ENCODE results near the gene THAP10. TPM values are rescaled to one million over a fixed set of nuclear protein-coding genes. Genes with fewer than 3 reads are reported as not detected.

The THAP10 gene
- total RNA-seq, 4 donors from 2014 or later = 2.2 to 14.9 (median 8.3) TPM; not detected in 1

GRCh38 chr15:70851889-70852288, 40.3 kb downstream of the THAP10 start:
- intact Hi-C loops (cut with DNase I; ENCODE audit: low total_unique reads) (no loop called here), in situ Hi-C loops (cut with MboI; ENCODE audit: low pct_ligation_motif_present in 1 of 4, low pct_unique_long_range_greater_than_20kb in 1 of 4, low sequenced_read_pairs in 3 of 4) (no loop called here)
- no peak for TF ChIP-seq CTCF (IDR thresholded peaks at IDR 0.05)
- TF ChIP-seq POLR2AphosphoS5 (IDR thresholded peaks at IDR 0.05) = no peak
- WGBS, 2 donors (ENCODE audit: low coverage in 1 of 2) = 97 to 100% methylated on average over 1 to 6 of the region's 6 CpGs
- Histone ChIP-seq H3K4me1 (peaks cover 0 to 9% (median 3%) of the 10 kb centered on the region in 4 donors), H3K27ac (peak overlapping the region in 1 of 4 donors; percentile 85), H3K9me3 (no peaks in the 10 kb centered on the region), H3K36me3 (no peaks in the 10 kb centered on the region), H3K27me3 (peaks cover 66% of the 10 kb centered on the region), H3K4me3 (no peak overlapping the region)
- DNase-seq = no peak

GRCh38 chr15:70845602-70846360, 46.5 kb downstream of the THAP10 start:
- DNase-seq = no peak
- Histone ChIP-seq H3K27ac (no peak overlapping the region), H3K36me3 (no peaks in the 10 kb centered on the region), H3K4me3 (no peak overlapping the region), H3K9me3 (no peaks in the 10 kb centered on the region), H3K27me3 (peaks cover 24% of the 10 kb centered on the region), H3K4me1 (no peaks in the 10 kb centered on the region)
- TF ChIP-seq CTCF (IDR thresholded peaks at IDR 0.05) = no peak
- no peak for TF ChIP-seq POLR2AphosphoS5 (IDR thresholded peaks at IDR 0.05)
- no peak for TF ChIP-seq EP300 (IDR thresholded peaks at IDR 0.05; ENCODE audit: low read depth)
- no peak for TF ChIP-seq POLR2A (IDR thresholded peaks at IDR 0.05)
- in situ Hi-C loops (cut with MboI; ENCODE audit: low pct_ligation_motif_present in 1 of 4, low pct_unique_long_range_greater_than_20kb in 1 of 4, low sequenced_read_pairs in 3 of 4) (no loop called here), intact Hi-C loops (cut with DNase I; ENCODE audit: low total_unique reads) (no loop called here)
- 93 to 97% methylated on average over 3 to 6 of the region's 6 CpGs for WGBS, 2 donors (ENCODE audit: low coverage in 1 of 2)

GRCh38 chr15:70837476-70837875, 54.8 kb downstream of the THAP10 start:
- 94 to 95% methylated on average over 2 of the region's 2 CpGs for WGBS, 2 donors (ENCODE audit: low coverage in 1 of 2)

GRCh38 chr15:70835841-70836240, 56.4 kb downstream of the THAP10 start:
- Histone ChIP-seq H3K4me3 (no peak overlapping the region), H3K27me3 (no peaks in the 10 kb centered on the region), H3K4me1 (peaks cover 0 to 3% (median 0%) of the 10 kb centered on the region in 4 donors), H3K9me3 (no peaks in the 10 kb centered on the region), H3K27ac (no peak overlapping the region), H3K36me3 (no peaks in the 10 kb centered on the region)
- in situ Hi-C loops (cut with MboI; ENCODE audit: low pct_ligation_motif_present in 1 of 4, low pct_unique_long_range_greater_than_20kb in 1 of 4, low sequenced_read_pairs in 3 of 4) (no loop called here), intact Hi-C loops (cut with DNase I; ENCODE audit: low total_unique reads) (no loop called here)
- TF ChIP-seq CTCF (IDR thresholded peaks at IDR 0.05) (no peak), EP300 (IDR thresholded peaks at IDR 0.05; ENCODE audit: low read depth) (no peak), POLR2AphosphoS5 (IDR thresholded peaks at IDR 0.05) (no peak), POLR2A (IDR thresholded peaks at IDR 0.05) (no peak)
- DNase-seq = no peak
- 85 to 87% methylated on average over 3 of the region's 3 CpGs for WGBS, 2 donors (ENCODE audit: low coverage in 1 of 2)

More at GRCh38 chr15:70837476-70837875, 54.8 kb downstream of the THAP10 start:
- Histone ChIP-seq H3K27ac (no peak overlapping the region), H3K36me3 (no peaks in the 10 kb centered on the region), H3K4me1 (peaks cover 0 to 3% (median 0%) of the 10 kb centered on the region in 4 donors), H3K4me3 (no peak overlapping the region), H3K9me3 (no peaks in the 10 kb centered on the region), H3K27me3 (no peaks in the 10 kb centered on the region)
- no peak for DNase-seq
- TF ChIP-seq EP300 (IDR thresholded peaks at IDR 0.05; ENCODE audit: low read depth) (no peak), POLR2AphosphoS5 (IDR thresholded peaks at IDR 0.05) (no peak)
- intact Hi-C loops (cut with DNase I; ENCODE audit: low total_unique reads) = no loop called here
- in situ Hi-C loops (cut with MboI; ENCODE audit: low pct_ligation_motif_present in 1 of 4, low pct_unique_long_range_greater_than_20kb in 1 of 4, low sequenced_read_pairs in 3 of 4) = no loop called here
